Stomach (tissue), 4 donors: ENCODE measurements around the gene RTN4.

Source experiments
- CTCF ChIP-seq, 7 experiments: fragments of 450-650 bp in 4 of 7; fragments of 200-600 bp in 3 of 7; sonication (generic) in 3 of 7; IDR thresholded peaks; one replicate each; pipeline ENCODE4 v1.5.1; 2016 to 2019; ENCODE audit warnings: antibody characterized with exemption in 7 of 7, control low read depth in 2 of 7, mild to moderate bottlenecking in 1 of 7
- EP300 ChIP-seq: sonication (generic); formaldehyde crosslinking; IDR thresholded peaks from one replicate; pipeline ENCODE4 v1.6.1; 2017; ENCODE audit warnings: antibody characterized with exemption
- POLR2AphosphoS5 ChIP-seq, 3 donors: sonication (generic); formaldehyde crosslinking; IDR thresholded peaks; one replicate each; pipeline ENCODE4 v1.6.1; 2016; ENCODE audit warnings: antibody characterized with exemption in 3 of 3

- TF ChIP-seq CTCF (IDR thresholded peaks at IDR 0.05), result no peak
- TF ChIP-seq EP300, result no peak
- no peak for TF ChIP-seq POLR2AphosphoS5 (IDR thresholded peaks at IDR 0.05)
Measured at GRCh38 chr2:54927085-54927750, 123.0 kb downstream of the RTN4 start.
